ENCODE measurements around the gene PPCDC.

Gene PPCDC

DNA sequence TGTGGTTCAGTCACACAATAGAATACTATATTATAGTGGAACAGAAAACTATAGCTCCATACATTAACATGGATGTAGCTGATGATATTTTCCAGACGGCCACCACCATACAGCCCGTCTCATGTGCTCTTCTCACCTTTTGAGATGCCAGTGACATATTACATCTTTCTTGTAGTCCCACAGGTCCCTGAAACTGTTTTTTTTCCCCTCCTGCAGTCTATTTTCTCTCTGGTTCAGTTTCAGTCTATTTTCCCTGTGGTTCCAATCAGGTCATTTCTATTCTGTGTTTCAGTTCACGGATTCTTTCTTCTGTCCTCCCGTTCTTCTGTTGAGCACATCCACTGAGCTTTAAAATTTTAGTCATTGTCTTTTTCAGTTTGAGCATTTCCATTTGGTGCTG lies 72.2 kb downstream of the PPCDC start:
- FAIRE-seq (no peak), DNase-seq (ENCODE audit: insufficient read length, low spot score) (no peak)
- no peak for TF ChIP-seq POLR2AphosphoS5 (IDR thresholded peaks at IDR 0.05; ENCODE audit: low read depth, low read length)
- no peak for TF ChIP-seq POLR2A (IDR thresholded peaks at IDR 0.05; ENCODE audit: low read depth, low read length)
- TF ChIP-seq POU2F2 (IDR thresholded peaks at IDR 0.05; ENCODE audit: low read depth, low read length) = no peak

DNA sequence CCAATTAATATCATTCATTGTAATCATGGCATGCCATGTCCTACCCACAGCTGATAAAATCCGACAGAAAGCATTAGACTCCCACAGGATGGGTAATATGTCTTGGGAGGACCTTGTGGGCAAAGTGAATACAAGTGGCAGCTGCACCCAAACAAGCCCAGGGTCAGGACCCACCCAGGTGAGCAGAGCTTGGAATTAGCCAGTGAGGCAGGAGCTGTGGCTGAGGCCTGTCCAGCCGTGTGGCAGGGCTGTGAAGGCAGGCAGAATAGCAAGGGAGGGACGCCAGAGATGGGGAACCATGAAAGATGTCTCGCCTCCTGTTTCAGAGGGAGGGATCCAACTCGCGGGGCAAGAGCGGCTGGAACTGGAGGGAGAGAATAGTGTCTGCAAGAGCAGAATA lies 74.5 kb downstream of the PPCDC start:
- no peak for TF ChIP-seq SPI1 (IDR thresholded peaks at IDR 0.05; ENCODE audit: low read depth, low read length)
- TF ChIP-seq POLR2A (IDR thresholded peaks at IDR 0.05; ENCODE audit: low read depth, low read length) = no peak
- TF ChIP-seq POLR2AphosphoS5 (IDR thresholded peaks at IDR 0.05; ENCODE audit: low read depth, low read length) = no peak
- TF ChIP-seq POU2F2 (IDR thresholded peaks at IDR 0.05; ENCODE audit: low read depth, low read length) = no peak
- TF ChIP-seq PAX5 (IDR thresholded peaks at IDR 0.05; ENCODE audit: insufficient read depth, low read length, severe bottlenecking) = no peak
- TF ChIP-seq TAF1 (IDR thresholded peaks at IDR 0.05; ENCODE audit: low read depth, low read length) = no peak
- FAIRE-seq = no peak
- DNase-seq (ENCODE audit: insufficient read length, low spot score) = no peak

DNA sequence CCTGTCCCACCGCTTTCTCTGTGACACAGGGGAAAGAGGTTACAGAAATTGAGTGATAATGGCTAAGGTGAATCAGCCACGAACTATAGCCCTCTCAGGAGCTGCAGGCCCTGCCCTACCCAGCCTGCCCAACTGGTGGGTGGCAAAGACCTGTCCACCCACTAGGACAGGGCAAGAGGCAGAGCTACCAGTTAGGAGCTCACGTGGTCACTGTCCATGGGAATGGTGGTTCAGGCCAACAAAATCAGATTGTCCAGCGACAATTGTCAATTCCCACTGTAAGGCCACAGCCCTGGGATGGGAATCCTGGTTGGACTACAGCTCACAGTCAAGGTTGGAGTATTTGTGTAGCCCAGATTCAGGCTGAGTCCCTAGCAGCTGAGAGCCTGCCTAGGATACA lies 75.0 kb downstream of the PPCDC start:
- DNase-seq (ENCODE audit: insufficient read length, low spot score) (no peak), FAIRE-seq (no peak)
- TF ChIP-seq POU2F2 (IDR thresholded peaks at IDR 0.05; ENCODE audit: low read depth, low read length) = no peak
- TF ChIP-seq PAX5 (IDR thresholded peaks at IDR 0.05; ENCODE audit: insufficient read depth, low read length, severe bottlenecking) = no peak
- no peak for TF ChIP-seq SPI1 (IDR thresholded peaks at IDR 0.05; ENCODE audit: low read depth, low read length)
- TF ChIP-seq POLR2AphosphoS5 (IDR thresholded peaks at IDR 0.05; ENCODE audit: low read depth, low read length) = no peak
- no peak for TF ChIP-seq POLR2A (IDR thresholded peaks at IDR 0.05; ENCODE audit: low read depth, low read length)
- no peak for TF ChIP-seq TAF1 (IDR thresholded peaks at IDR 0.05; ENCODE audit: low read depth, low read length)

Measured in GM12891 (cell line).